HL-60/S4 treated with phorbol 12-myristate 13-acetate at 8.2 ng/mL for 4 days and 3 days (cell line): ENCODE measurements around the gene HTR2C.
"Not testable (repeated sequence)": the region's sequence is repeated elsewhere in the genome, so short reads cannot be mapped to it uniquely, and the experiment has no call there.

Experiments
- in situ Hi-C: fragments of 300-500 bp; cut with MboI; formaldehyde crosslinking; loops from 2 replicates; pipeline ENCODE4 v1.15.0; 2022; ENCODE audit warnings: low sequenced_read_pairs

The HTR2C gene

GRCh38 chrX:114937090-114937489 lies 353.2 kb downstream of the HTR2C start:
- in situ Hi-C loops, result not testable (repeated sequence)

GRCh38 chrX:114952696-114953095 lies 368.8 kb downstream of the HTR2C start:
- in situ Hi-C loops, result no loop called here
